Ovary (tissue), 9 donors: ENCODE data around the gene KRT72. TPM values are rescaled to one million over a fixed set of nuclear protein-coding genes. Genes with fewer than 3 reads are reported as not detected.

Experiments
- DNase-seq, 5 donors: peaks; one replicate each; pipeline ENCODE4 v3.0.0-alpha.2; 2019 to 2020
- H3K27ac ChIP-seq, 2 donors: fragments of 200-600 bp; one replicate each; pipeline versions ENCODE4 v1.5.1 to v1.8.0; 2019 to 2022
- H3K27me3 ChIP-seq: fragments of 200-600 bp; one replicate; pipeline ENCODE4 v1.8.0; 2022
- H3K36me3 ChIP-seq: fragments of 200-600 bp; sonication (generic); one replicate; pipeline ENCODE4 v1.5.1; 2019
- H3K4me1 ChIP-seq: one replicate; pipeline ENCODE4 v1.8.1; 2013; ENCODE audit warnings: mild to moderate bottlenecking, moderate library complexity; ENCODE audit not compliant: insufficient read depth
- H3K4me3 ChIP-seq: fragments of 200-600 bp; sonication (generic); one replicate; pipeline ENCODE4 v1.5.1; 2017
- H3K9me3 ChIP-seq, 2 donors: fragments of 200-600 bp in 1 of 2; sonication (generic) in 1 of 2; one replicate each; pipeline versions ENCODE4 v1.5.1 to v1.8.1; 2013 to 2019; ENCODE audit warnings: mild to moderate bottlenecking in 1 of 2, moderate library complexity in 1 of 2
- CTCF ChIP-seq, 3 donors: fragments of 450-650 bp in 2 of 3; fragments of 200-600 bp in 1 of 3; IDR thresholded peaks; one replicate each; pipeline versions ENCODE4 v1.5.1 to v1.8.0; 2016 to 2022; ENCODE audit warnings: antibody characterized with exemption in 3 of 3, mild to moderate bottlenecking in 1 of 3
- EP300 ChIP-seq: sonication (generic); formaldehyde crosslinking; IDR thresholded peaks from one replicate; pipeline ENCODE4 v1.6.1; 2017; ENCODE audit warnings: antibody characterized with exemption
- POLR2A ChIP-seq: fragments of 450-650 bp; IDR thresholded peaks from one replicate; pipeline ENCODE4 v1.6.1; 2017; ENCODE audit warnings: antibody characterized with exemption, mild to moderate bottlenecking, moderate library complexity
- WGBS, 3 donors: extraction: QIAGEN DNeasy Blood & Tissue Kit in 1 of 3; methylation state at CpG; one replicate each; pipeline versions ENCODE4 v1.1.5 to v1.1.7; 2013 to 2017; 5-methylcytosine and 5-hydroxymethylcytosine counted together
- intact Hi-C, 4 donors: fragments of 100-400 bp; cut with DNase I; formaldehyde crosslinking; loops; one replicate each; pipeline versions ENCODE4 v1.11.0 to v1.15.1; 2022 to 2023
- polyA plus RNA-seq, 2 donors: library from polyadenylated mRNA; stranded (reverse); fragments of 200-250 nt in 1 of 2; fragments of 350-450 nt in 1 of 2; fragmentation: Illumina TruSeq in 1 of 2; extraction: RNeasy Lipid Tissue Mini Kit (QIAGEN cat#74804) in 1 of 2; gene quantifications; one replicate each; pipeline ENCODE4 v1.2.3, GENCODE V29; 2013 to 2014
- total RNA-seq, 7 donors: library from RNA; depleted of rRNA in 2 of 7; stranded (reverse); fragments of >200 nt in 2 of 7; fragmentation: NEBNext Ultra II Directional in 3 of 7; extraction: Animal tissue kit (Norgen Biotek cat#: 25700) in 3 of 7; gene quantifications; one replicate each; pipeline versions ENCODE4 v1.1.0 to v1.2.4, GENCODE V29; 2016 to 2023
- donor health status: DM: no; HTN: no; CAD: no; lungs with moderate emphysema.
- donor health status: DM: no; HTN: no; CAD: no.
- donor health status: Bipolar disorder and iron deficiency.
- donor health status: DM: yes; HTN: yes; CAD: no.
- donor health status: DM: no; HTN: no; CAD: no.
- donor health status: DM: yes; HTN: yes; CAD: no.

The KRT72 gene
- total and polyA plus RNA-seq, 9 donors, result not detected

DNA sequence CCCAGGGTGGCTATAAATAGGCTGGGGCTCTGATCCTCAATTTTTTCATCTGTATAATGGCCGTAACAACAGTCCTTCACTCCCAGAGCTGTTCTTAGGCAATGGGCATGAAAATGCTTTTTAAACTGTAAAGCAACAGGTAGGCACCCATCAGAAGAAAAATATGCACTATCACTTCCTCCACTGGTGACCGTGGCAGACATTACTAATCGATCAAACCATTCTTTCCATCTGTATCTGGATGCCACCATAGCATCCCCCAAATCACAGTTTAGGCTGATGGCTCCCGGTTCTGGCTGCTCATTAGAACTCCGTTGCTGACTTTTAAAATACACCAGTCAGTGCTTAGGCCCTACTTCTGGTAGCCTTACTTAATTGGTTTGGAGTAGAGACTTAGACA is 59.6 kb downstream of the KRT72 start:
- no peaks in the 10 kb centered on the region for H3K36me3 ChIP-seq
- no peak for DNase-seq
- no peaks in the 10 kb centered on the region for H3K9me3 ChIP-seq
- H3K4me3 ChIP-seq, result no peak overlapping the region
- H3K27me3 ChIP-seq, result no peaks in the 10 kb centered on the region
- no peaks in the 10 kb centered on the region for H3K4me1 ChIP-seq
- TF ChIP-seq EP300, result no peak
- TF ChIP-seq CTCF (IDR thresholded peaks at IDR 0.05), result no peak
- no peak for TF ChIP-seq POLR2A
- 92 to 95% (median 93%) methylated on average over 5 of the region's 5 CpGs for WGBS, 3 donors
- no peak overlapping the region for H3K27ac ChIP-seq
- intact Hi-C loops, result no loop called here

DNA sequence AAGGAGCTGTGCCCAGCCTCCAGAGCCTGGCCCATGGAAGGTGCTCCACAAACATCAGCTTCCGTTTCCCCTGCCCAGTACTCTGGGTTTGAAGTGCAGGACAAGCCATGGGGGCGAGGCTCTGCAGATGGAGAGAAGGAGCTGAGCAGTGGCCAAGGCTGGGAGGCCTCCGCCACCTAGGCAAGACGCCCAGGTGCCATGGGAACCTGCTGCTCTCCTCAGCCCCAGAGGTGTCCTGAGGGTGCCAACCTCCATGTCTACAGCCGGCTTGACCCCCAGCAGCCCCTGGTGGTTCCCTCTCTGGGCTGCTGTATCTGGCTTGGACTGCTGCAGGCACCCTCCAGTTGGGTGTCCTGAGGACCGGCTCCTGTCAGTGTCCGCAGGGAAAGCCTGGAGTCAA is 60.7 kb downstream of the KRT72 start:
- intact Hi-C loops, result no loop called here

DNA sequence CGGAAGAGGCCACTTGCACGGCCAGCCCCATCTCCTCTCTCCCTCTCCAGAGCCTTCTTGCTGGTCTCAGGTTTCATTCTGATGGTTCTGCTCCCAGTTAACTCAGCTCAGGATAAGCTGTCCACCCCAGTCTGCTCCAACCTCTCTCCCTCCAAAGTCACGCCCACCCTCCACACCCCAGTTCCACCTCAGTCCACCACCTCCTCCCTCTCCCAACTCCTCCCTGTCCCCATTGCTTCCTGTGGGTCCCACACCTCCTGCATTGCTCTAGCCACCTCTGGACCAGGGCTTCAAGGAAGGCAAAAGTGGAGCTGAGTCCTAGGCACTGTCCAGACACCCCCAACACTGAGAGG is 61.5 kb downstream of the KRT72 start:
- no peak for DNase-seq
- intact Hi-C loops, result no loop called here

More for the DNA sequence above, 60.7 kb downstream of the KRT72 start:
- Histone ChIP-seq H3K9me3 (no peaks in the 10 kb centered on the region), H3K36me3 (no peaks in the 10 kb centered on the region), H3K4me1 (no peaks in the 10 kb centered on the region), H3K27me3 (no peaks in the 10 kb centered on the region), H3K4me3 (no peak overlapping the region), H3K27ac (no peak overlapping the region)
- no peak for TF ChIP-seq POLR2A
- TF ChIP-seq CTCF (IDR thresholded peaks at IDR 0.05), result no peak
- no peak for TF ChIP-seq EP300
- 84 to 94% (median 90%) methylated on average over 7 of the region's 7 CpGs for WGBS, 3 donors
- no peak for DNase-seq

GRCh38 chr12:52539083-52539820 is 62.0 kb downstream of the KRT72 start:
- H3K27me3 ChIP-seq, result no peaks in the 10 kb centered on the region
- H3K4me3 ChIP-seq, result no peak overlapping the region
- H3K4me1 ChIP-seq, result no peaks in the 10 kb centered on the region
- H3K36me3 ChIP-seq, result no peaks in the 10 kb centered on the region
- no peaks in the 10 kb centered on the region for H3K9me3 ChIP-seq
- TF ChIP-seq CTCF (IDR thresholded peaks at IDR 0.05) (no peak), POLR2A (no peak), EP300 (no peak)
- DNase-seq, result no peak
- WGBS, 3 donors, result 32 to 39% (median 36%) methylated on average over 5 of the region's 5 CpGs
- no peak overlapping the region for H3K27ac ChIP-seq
- intact Hi-C loops, result no loop called here

More for the DNA sequence above, 61.5 kb downstream of the KRT72 start:
- H3K27me3 ChIP-seq, result no peaks in the 10 kb centered on the region
- H3K4me1 ChIP-seq, result no peaks in the 10 kb centered on the region
- no peak for TF ChIP-seq EP300
- TF ChIP-seq POLR2A, result no peak
- no peak for TF ChIP-seq CTCF (IDR thresholded peaks at IDR 0.05)
- 88 to 94% (median 91%) methylated on average over 3 of the region's 3 CpGs for WGBS, 3 donors
- no peak overlapping the region for H3K4me3 ChIP-seq
- no peaks in the 10 kb centered on the region for H3K36me3 ChIP-seq
- no peak overlapping the region for H3K27ac ChIP-seq
- no peaks in the 10 kb centered on the region for H3K9me3 ChIP-seq
